Heart right ventricle (tissue), 16 donors: ENCODE results near the gene ZCCHC14. TPM values are rescaled to one million over a fixed set of nuclear protein-coding genes. Genes with fewer than 3 reads are reported as not detected.
"Not testable (repeated sequence)": the region's sequence is repeated elsewhere in the genome, so short reads cannot be mapped to it uniquely, and the experiment has no call there.

Source experiments
- ATAC-seq, 8 donors: fragments of 200-7000 bp; cut with Tn5 transposase; one replicate each; pipeline ENCODE4 v1.9.1; 2020; ENCODE audit warnings: mild to moderate bottlenecking in 8 of 8, moderate library complexity in 8 of 8, moderate number of reproducible peaks in 1 of 8
- DNase-seq, 2 donors: peaks; one replicate each; pipeline ENCODE4 v3.0.0-alpha.2; 2020
- H3K27ac ChIP-seq, 10 donors: fragments of 200-600 bp; sonication (generic) in 2 of 10; one replicate each; pipeline versions ENCODE4 v1.5.0 to v1.8.0; 2020 to 2022; ENCODE audit warnings: mild to moderate bottlenecking in 3 of 10
- H3K27me3 ChIP-seq, 7 donors: fragments of 200-600 bp; one replicate each; pipeline ENCODE4 v1.8.0; 2021 to 2022; ENCODE audit warnings: mild to moderate bottlenecking in 2 of 7
- H3K36me3 ChIP-seq, 9 donors: fragments of 200-600 bp; sonication (generic) in 1 of 9; one replicate each; pipeline versions ENCODE4 v1.5.0 to v1.8.0; 2020 to 2022; ENCODE audit warnings: mild to moderate bottlenecking in 2 of 9
- H3K4me1 ChIP-seq, 9 donors: fragments of 200-600 bp; sonication (generic) in 1 of 9; one replicate each; pipeline versions ENCODE4 v1.5.0 to v1.8.0; 2020 to 2022; ENCODE audit warnings: mild to moderate bottlenecking in 4 of 9
- H3K4me3 ChIP-seq, 10 donors: fragments of 200-600 bp; sonication (generic) in 2 of 10; one replicate each; pipeline versions ENCODE4 v1.5.0 to v1.8.0; 2020 to 2022; ENCODE audit warnings: mild to moderate bottlenecking in 7 of 10, moderate library complexity in 2 of 10
- H3K9me3 ChIP-seq, 11 donors: fragments of 200-600 bp in 10 of 11; sonication (generic) in 2 of 11; one replicate each; pipeline versions ENCODE4 v1.5.0 to v1.8.0; 2013 to 2022; ENCODE audit warnings: mild to moderate bottlenecking in 2 of 11, control low read depth in 1 of 11, moderate library complexity in 1 of 11
- CTCF ChIP-seq, 9 donors: fragments of 200-600 bp; sonication (generic) in 2 of 9; IDR thresholded peaks; one replicate each; pipeline versions ENCODE4 v1.5.0 to v1.8.0; 2021 to 2022; ENCODE audit warnings: antibody characterized with exemption in 9 of 9, mild to moderate bottlenecking in 5 of 9, moderate library complexity in 1 of 9
- WGBS, 2 donors: extraction: QIAGEN DNeasy Blood & Tissue Kit; methylation state at CpG; one replicate each; pipeline ENCODE4 v1.1.7; 2013; ENCODE audit warnings: inconsistent platforms in 1 of 2; 5-methylcytosine and 5-hydroxymethylcytosine counted together
- intact Hi-C, 10 donors: fragments of 100-400 bp; cut with DNase I; formaldehyde crosslinking; loops; one replicate each; pipeline versions ENCODE4 v1.11.1 to v1.14.2; 2022
- polyA plus RNA-seq, 2 donors: library from polyadenylated mRNA; stranded (reverse); fragments of 200-250 nt; gene quantifications; one replicate each; pipeline ENCODE4 v1.2.3, GENCODE V29; 2013
- total RNA-seq, 10 donors: library from RNA; stranded (reverse); fragmentation: NEBNext Ultra II Directional in 3 of 10; extraction: Animal tissue kit (Norgen Biotek cat#: 25700) in 3 of 10; gene quantifications; one replicate each; pipeline versions ENCODE4 v1.2.1 to v1.2.4, GENCODE V29; 2021 to 2023
- donor health status: Arrhythmogenic right ventricular cardiomyopathy.
- donor health status: ischemic (EF 13 %, LVEDD 7.1; RV severe dilation, severe dysfunction).
- donor health status: healthy with polysubstance abuse.
- donor health status: DM: no; HTN: yes; CAD: no.
- donor health status: DM: no; HTN: no; CAD: no.
- donor health status: ischemic (EF 25% LVEDD 6.9; RV normal size, moderate dysfunction).
- donor health status: ischemic (EF 25% LVEDD 5.7; RV mildly dilated, moderate dysfunction).
- donor health status: healthy.
- donor health status: DM: yes; HTN: yes; CAD: no.
- donor health status: Ischemic cardiomyopathy.
- donor health status: ischemic (EF 35%, LVEDD 5.7; RV mildly dilated, moderate dysfunction).
- donor health status: nonischemic (EF 11% LVEDD 7.7; RV severe dilation, severe dysfunction).
- donor health status: DM: yes; HTN: yes; CAD: no.
- donor health status: PGD.
- donor health status: ischemic (EF 29% LVEDD 5.4; RV normal size, mild dysfunction).
- donor health status: nonischemic (EF 23%, LVEDD 6.1; RV moderate dilation, normal function).

The ZCCHC14 gene
- total and polyA plus RNA-seq, 12 donors = 4.5 to 19.3 (median 15.7) TPM

GRCh38 chr16:87365021-87365713 lies 127.7 kb downstream of the ZCCHC14 start:
- no peak for DNase-seq
- H3K27ac ChIP-seq = peak overlapping the region in 5 of 10 donors; percentile 10 to 83 (median 62)
- intact Hi-C loops = loop anchor here in 1 of 10 donors (5.0 kb wide), 1 partner anchor 38 kb away; no protein-coding TSS in a partner anchor

GRCh38 chr16:87363771-87364455 lies 128.9 kb downstream of the ZCCHC14 start:
- WGBS, 2 donors = 22 to 26% methylated on average over 17 of the region's 17 CpGs
- no peak for TF ChIP-seq CTCF (IDR thresholded peaks at IDR 0.05)
- H3K27me3 ChIP-seq = peaks cover 0 to 49% (median 0%) of the 10 kb centered on the region in 7 donors
- H3K4me1 ChIP-seq = peaks cover 13 to 62% (median 45%) of the 10 kb centered on the region in 9 donors
- peak overlapping the region in 3 of 10 donors; percentile 2 to 36 (median 19) for H3K4me3 ChIP-seq
- DNase-seq = peak; percentile 44 to 58
- ATAC-seq = peak; percentile 72 to 92 (median 84)
- H3K9me3 ChIP-seq = no peaks in the 10 kb centered on the region
- H3K36me3 ChIP-seq = peaks cover 0 to 56% (median 18%) of the 10 kb centered on the region in 9 donors
- H3K27ac ChIP-seq = peak overlapping the region; percentile 59 to 93 (median 80)
- intact Hi-C loops = no loop called here

More at GRCh38 chr16:87365021-87365713, 127.7 kb downstream of the ZCCHC14 start:
- Histone ChIP-seq H3K4me3 (no peak overlapping the region), H3K27me3 (peaks cover 0 to 60% (median 0%) of the 10 kb centered on the region in 7 donors), H3K9me3 (no peaks in the 10 kb centered on the region), H3K4me1 (peaks cover 13 to 70% (median 58%) of the 10 kb centered on the region in 9 donors), H3K36me3 (peaks cover 0 to 43% (median 6%) of the 10 kb centered on the region in 9 donors)
- 90 to 92% methylated on average over 13 of the region's 13 CpGs for WGBS, 2 donors
- no peak for TF ChIP-seq CTCF (IDR thresholded peaks at IDR 0.05)
- no peak for ATAC-seq

GRCh38 chr16:87362828-87363559 lies 129.8 kb downstream of the ZCCHC14 start:
- Histone ChIP-seq H3K36me3 (peaks cover 0 to 65% (median 27%) of the 10 kb centered on the region in 9 donors), H3K27ac (peak overlapping the region; percentile 2 to 83 (median 78)), H3K27me3 (peaks cover 0 to 49% (median 0%) of the 10 kb centered on the region in 7 donors), H3K4me1 (peaks cover 13 to 52% (median 38%) of the 10 kb centered on the region in 9 donors)
- DNase-seq, ATAC-seq, H3K4me3 ChIP-seq, H3K9me3 ChIP-seq, intact Hi-C loops: not testable (repeated sequence)
- 72 to 74% methylated on average over 13 of the region's 13 CpGs for WGBS, 2 donors

DNA sequence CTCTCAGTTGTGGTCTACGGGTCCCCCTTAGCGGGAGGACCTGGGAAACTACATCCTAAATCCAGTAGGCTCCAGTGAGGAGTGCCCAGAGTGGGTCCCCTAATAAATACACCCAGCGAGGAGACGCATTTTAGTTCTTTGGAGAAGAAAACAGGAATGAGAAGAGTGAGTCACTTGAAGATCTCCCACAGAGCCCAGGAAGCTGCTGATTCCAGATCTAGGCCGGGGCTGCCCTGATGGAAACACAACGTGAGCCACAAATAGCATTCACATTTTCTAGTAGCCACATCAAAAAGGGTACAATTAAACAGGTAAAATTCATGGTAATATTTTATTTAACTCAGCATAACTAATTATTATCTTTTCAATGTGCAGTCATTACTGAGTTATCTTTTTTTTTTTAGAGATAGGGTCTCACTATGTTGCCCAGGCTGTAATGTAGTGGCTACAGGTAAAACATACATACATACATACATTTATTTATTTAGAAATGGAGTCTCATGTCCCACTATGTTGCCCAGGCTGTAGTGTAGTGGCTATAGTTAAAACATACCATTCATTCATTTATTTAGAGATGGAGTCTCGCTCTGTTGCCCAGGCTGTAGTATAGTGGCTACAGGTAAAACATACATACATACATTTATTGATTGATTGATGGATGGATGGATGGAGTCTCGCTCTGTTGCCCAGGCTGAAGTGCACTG lies 130.8 kb downstream of the ZCCHC14 start:
- Histone ChIP-seq H3K27ac (peak overlapping the region in 4 of 10 donors; percentile 10 to 83 (median 80)), H3K27me3 (peaks cover 0 to 41% (median 0%) of the 10 kb centered on the region in 7 donors), H3K9me3 (no peaks in the 10 kb centered on the region), H3K4me1 (peaks cover 13 to 43% (median 32%) of the 10 kb centered on the region in 9 donors), H3K36me3 (peaks cover 0 to 72% (median 36%) of the 10 kb centered on the region in 9 donors), H3K4me3 (no peak overlapping the region)
- DNase-seq = no peak
- ATAC-seq = no peak
- intact Hi-C loops = no loop called here
- no peak for TF ChIP-seq CTCF (IDR thresholded peaks at IDR 0.05)
- 95 to 99% methylated on average over 8 of the region's 8 CpGs for WGBS, 2 donors
